ENCODE data around the gene LAPTM5.

GRCh38 chr1:30748699-30749401 is 8.7 kb downstream of the LAPTM5 start:
- TF ChIP-seq, protein P1, sequence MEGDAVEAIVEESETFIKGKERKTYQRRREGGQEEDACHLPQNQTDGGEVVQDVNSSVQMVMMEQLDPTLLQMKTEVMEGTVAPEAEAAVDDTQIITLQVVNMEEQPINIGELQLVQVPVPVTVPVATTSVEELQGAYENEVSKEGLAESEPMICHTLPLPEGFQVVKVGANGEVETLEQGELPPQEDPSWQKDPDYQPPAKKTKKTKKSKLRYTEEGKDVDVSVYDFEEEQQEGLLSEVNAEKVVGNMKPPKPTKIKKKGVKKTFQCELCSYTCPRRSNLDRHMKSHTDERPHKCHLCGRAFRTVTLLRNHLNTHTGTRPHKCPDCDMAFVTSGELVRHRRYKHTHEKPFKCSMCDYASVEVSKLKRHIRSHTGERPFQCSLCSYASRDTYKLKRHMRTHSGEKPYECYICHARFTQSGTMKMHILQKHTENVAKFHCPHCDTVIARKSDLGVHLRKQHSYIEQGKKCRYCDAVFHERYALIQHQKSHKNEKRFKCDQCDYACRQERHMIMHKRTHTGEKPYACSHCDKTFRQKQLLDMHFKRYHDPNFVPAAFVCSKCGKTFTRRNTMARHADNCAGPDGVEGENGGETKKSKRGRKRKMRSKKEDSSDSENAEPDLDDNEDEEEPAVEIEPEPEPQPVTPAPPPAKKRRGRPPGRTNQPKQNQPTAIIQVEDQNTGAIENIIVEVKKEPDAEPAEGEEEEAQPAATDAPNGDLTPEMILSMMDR (IDR thresholded peaks at IDR 0.05) = no peak
- TF ChIP-seq POLR2A (IDR thresholded peaks at IDR 0.05) = no peak

Data from gastroesophageal sphincter (tissue), 3 donors.